GM12873 (cell line): ENCODE data around the gene BMPR1B.

Experiments
- CTCF ChIP-seq: IDR thresholded peaks from 2 replicates; pipeline ENCODE4 v1.5.1; 2012; ENCODE audit warnings: low read depth, mild to moderate bottlenecking, moderate library complexity, low read length, control low read depth; ENCODE audit not compliant: insufficient read depth; ENCODE audit errors: missing control alignments

BMPR1B gene

DNA sequence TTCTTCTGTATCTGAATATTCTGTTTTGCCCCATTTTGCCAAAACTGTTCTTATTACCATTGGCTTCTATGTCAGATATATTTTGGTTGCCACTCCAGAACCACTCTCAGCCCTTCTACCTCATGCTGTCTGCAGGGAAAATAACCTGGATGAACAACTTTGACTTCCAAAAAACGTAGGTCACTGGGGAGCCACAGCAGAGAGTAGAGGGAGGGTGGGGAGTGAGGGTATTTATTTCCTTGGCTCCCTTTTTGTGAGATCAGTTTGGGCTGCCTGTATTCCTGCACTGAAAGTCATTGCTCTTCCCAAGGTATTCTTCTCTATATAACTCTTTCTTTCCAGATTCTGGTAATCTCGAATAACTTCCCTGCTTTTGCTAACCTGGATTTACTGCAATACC, 6.3 kb downstream of the BMPR1B start:
- TF ChIP-seq CTCF = no peak

- no peak for TF ChIP-seq CTCF
Measured at GRCh38 chr4:94765174-94765573, 7.4 kb downstream of the BMPR1B start.

DNA sequence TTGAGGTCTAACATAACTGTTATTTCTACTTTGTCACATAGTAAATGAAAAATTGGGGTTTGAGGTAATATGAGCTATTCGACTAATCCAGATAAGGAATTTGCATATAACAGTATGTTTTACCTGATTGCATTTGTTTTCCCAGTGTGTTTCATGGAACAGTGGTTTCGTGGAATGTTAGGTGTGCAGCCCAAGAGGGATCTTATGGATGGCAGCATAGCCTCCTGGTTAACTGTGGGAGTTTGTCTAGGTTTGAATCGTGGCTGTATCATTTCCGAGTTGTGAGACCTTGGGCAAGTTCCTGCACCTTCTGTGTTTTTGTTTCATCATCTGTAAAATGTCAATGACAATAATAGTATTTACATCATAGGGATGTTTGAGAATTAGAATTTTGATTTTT, 7.9 kb downstream of the BMPR1B start:
- no peak for TF ChIP-seq CTCF

DNA sequence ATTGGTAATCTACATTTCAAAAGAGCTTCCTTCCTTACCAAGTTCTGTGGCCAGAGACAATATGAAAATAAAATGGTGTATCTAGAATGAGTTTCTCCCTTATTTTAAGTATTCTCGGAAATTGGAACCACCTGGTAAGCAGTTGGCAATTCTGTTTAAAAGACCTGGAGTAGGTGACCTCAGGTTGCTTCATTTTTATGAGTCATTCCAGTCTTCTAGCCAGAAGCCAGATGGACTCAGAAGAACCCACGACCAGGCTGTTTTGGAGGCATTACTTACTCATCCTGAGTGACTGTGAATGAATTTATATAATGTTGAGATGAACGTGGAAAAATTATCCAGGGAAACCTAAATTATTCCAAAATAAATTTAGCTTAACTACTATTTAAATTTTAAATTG, 9.1 kb downstream of the BMPR1B start:
- no peak for TF ChIP-seq CTCF

- TF ChIP-seq CTCF = no peak
Measured at GRCh38 chr4:94767446-94767845, 9.7 kb downstream of the BMPR1B start.

GRCh38 chr4:94782707-94783106, 25.0 kb downstream of the BMPR1B start:
- TF ChIP-seq CTCF = no peak

DNA sequence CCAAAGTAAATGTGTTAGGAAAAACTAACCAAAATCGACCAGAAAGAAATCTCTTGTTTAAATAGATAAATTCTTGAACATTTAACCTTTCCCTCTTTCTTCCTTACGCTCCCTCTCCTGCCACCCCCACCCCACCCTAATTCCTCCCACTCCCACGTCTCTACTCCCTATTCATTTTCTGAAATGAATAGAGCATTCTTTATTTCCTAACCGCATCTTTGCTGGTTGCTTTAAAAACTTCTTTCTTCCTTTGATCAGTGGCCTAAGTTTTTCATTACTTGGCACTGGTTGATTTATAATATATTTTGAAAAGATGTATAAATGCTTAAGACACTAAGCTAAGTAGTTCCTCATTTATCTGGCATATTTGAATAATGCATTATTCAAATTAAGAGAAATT, 33.9 kb downstream of the BMPR1B start:
- TF ChIP-seq CTCF = no peak

GRCh38 chr4:94798808-94799207, 41.1 kb downstream of the BMPR1B start:
- TF ChIP-seq CTCF = no peak
